GM12874 (cell line): ENCODE data around the gene VAT1L.

ENCODE experiments used
- CTCF ChIP-seq: IDR thresholded peaks from 2 replicates; pipeline ENCODE4 v1.5.1; 2011; ENCODE audit warnings: low read depth, mild to moderate bottlenecking, control low read depth, low read length, moderate library complexity; ENCODE audit not compliant: insufficient read depth

VAT1L gene

GRCh38 chr16:77970371-77970770, 182.0 kb downstream of the VAT1L start:
- TF ChIP-seq CTCF = no peak

- peak; percentile 70 for TF ChIP-seq CTCF
Observed at GRCh38 chr16:77971306-77972061, 183.1 kb downstream of the VAT1L start.

DNA sequence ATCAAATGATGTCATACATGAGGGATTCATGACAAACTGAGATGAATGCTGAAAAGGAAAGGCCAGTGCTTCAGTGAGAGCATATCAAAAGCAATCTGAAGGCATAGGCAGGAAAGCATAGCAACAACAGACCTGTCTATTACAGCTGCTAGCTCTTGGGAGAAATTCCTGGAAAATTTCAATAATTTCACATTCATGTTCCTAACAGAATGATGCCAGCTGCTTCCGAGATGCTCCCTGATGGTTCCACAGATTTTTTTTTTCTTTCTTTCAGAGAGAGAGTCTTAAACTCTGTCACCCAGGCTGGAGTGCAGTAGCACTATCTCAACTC, 183.7 kb downstream of the VAT1L start:
- no peak for TF ChIP-seq CTCF

DNA sequence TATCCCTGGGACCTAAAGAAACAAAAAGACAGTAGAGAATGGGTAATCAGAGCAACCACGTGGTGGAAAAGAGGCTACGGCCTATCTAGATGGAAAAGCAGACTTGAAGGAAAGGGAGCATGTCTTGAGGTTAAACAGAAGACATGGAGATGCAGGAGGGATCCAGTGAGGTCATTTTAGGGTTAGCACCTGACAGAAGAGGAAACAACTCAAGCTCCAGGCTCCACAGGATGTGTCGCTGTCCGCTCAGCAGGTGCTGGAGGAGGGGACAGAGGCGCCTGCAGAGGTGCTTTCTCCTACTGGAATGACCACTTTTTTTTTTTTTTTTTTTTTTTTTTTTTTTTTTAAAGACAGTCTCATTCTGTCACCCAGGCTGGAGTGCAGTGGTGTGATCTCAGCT, 186.5 kb downstream of the VAT1L start:
- TF ChIP-seq CTCF = no peak

DNA sequence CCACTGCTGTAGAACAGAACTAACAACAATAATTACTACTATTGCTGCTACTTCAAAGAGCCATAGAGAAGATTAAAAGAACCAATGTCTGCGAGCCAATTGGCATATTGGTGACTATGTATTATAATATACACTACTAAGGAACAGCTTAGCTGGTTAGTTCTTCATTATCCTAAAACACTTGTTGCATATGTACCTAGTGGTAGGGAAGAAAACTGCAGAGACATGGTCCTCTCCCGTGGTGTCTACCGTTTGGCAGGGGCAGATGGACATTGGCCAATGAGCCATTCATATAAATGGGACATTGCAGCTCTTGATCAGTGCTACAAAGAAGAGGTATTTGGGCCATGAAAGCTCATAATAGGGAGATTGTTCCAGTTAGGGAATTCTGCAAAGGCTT, 187.6 kb downstream of the VAT1L start:
- TF ChIP-seq CTCF = no peak

GRCh38 chr16:77977339-77977738, 189.0 kb downstream of the VAT1L start:
- TF ChIP-seq CTCF = no peak

- TF ChIP-seq CTCF = no peak
Observed at GRCh38 chr16:77985111-77985510, 196.7 kb downstream of the VAT1L start.
